GM21447 (cell line): ENCODE measurements around the gene EPHB3.
"Not testable (repeated sequence)": the region's sequence is repeated elsewhere in the genome, so short reads cannot be mapped to it uniquely, and the experiment has no call there.

Source experiments
- ATAC-seq: cut with Tn5 transposase; IDR thresholded peaks from one replicate; pipeline ENCODE4 v1.9.1; 2021; ENCODE audit not compliant: unreplicated experiment

Gene EPHB3

DNA sequence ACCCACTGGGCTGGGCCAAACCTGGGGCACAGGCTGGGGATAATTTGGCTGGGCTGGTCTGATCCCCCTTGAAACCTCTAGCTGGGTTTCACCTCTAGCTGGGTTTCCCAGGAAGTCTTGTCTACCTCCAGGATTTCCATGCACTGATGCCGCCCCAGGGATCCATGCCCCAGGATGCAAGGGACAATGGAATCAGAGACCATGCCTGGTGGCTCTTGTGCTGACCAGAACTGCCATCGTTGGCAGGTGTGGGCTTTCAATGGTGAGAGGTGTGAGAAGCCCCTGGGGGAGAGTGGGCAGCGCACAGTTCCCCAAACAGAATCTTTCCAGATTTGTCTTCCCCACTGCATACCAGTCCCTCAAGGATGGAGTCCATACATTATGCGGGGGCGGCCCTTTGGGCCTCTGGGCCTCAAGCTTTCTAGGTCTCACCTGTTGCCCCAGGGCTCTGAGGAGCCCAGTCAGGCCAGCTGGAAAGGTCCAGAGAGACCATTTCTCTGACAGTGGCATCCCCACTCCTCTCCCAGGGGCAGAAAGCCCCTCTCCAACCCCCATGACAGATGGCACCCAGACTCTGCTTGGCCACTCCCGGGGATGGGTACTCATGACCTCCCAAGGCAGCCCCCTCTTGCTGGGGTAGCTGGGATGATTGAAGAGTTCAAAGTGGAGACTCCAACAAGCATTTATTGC is 35.4 kb downstream of the EPHB3 start:
- no peak for ATAC-seq

DNA sequence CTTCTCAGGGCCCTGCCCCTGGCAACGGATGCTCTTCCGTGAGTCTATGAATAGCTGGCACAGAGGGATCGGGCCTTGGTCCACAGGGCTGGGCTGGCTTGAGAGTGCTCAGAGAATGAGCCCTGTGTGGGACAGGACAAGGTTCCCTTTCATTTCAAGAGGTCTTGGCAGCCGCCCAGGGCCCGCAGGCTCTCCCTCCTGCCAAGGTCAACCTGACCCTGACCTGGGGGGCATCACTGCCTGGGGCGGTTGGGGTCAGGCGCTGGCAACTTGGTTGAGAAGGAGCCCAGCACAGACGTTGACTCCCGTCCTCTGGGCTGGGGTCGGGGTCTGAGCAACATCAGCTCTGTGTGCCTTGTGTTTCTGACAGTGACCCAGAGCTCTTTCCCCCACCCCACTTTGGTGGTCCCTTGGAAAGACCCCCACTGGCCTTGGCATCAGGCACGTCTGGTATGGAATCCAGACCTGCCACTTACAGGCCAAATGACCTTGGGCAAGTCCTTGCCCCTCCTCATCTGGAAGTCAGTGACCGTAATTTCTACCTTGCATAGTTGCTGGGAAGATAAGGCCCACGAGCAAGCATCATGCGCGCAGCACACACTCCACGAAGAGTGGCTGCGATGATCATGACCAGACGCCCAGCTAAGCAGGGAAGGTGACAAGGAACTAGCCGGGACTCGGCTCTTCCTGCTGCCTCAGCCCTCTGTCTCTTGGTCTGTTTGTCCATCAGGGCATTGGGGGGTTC is 36.4 kb downstream of the EPHB3 start:
- no peak for ATAC-seq

DNA sequence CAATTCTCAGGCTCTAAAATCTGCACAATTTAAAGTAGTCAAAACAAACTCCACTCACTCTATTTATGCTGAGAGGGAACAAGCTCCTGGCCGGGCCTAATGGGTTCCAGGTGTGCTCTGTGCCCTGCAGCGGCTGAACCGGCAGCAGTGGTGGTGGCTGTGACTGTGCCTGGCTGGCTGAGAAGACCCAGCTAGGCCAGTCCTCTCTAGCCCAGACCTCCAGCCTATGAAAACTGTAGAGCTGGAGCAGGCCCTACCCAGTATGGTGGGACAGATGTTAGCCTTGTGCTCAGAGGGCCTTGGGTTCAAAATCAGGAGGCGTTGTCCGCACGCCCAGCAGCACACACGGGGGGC is 37.0 kb downstream of the EPHB3 start:
- no peak for ATAC-seq

DNA sequence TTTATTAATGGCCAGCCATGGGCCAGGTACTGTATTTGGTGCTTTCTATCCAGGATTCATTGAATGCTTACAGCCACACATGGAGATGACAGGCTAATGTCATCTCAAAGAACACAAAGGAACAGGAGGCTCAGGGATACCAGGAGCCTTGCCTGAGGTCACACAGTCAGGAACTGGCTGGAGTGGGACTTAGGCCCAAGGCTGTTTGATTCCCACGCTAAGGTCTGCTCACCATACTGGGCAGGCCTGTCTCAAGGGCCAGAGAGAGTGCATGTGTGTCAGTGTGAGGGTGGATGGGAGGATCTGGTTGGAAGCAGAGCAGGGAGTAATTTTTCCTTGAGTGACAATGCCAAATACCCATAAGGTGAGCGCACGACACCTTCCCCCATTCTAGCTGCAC is 37.6 kb downstream of the EPHB3 start:
- ATAC-seq = no peak

DNA sequence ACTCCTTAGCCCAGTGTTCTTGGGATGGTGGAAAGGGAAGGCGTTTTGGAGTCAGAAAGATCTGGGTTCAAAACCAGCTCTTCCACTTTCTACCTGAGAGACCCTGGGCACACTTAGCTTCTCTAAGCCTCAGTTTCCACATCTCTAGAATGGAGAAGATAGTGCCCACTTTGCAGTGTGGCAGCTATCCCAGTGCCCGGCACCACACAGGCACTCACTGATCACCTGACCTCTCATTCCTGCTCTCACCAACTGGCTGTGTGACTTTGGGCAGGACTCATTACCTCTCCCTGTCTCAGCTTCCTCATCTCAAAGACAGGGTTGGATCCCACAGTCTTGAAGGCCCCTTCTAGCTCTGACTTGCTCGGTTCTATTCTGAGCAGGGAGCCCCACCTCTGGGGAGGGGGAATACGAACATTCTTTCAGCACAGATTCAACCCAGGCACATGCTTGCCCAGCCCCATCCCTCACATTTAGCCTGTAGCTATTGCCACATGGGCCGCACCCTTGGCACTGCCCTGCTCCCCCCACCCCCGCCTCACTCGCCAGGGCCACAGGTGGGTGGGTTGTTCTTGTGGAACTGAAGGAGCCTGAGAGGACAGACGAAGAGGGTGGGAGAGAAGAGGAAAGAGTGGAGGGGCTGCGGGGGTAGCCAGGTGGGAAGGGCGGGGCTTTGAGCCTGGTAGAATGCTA is 39.2 kb downstream of the EPHB3 start:
- no peak for ATAC-seq

DNA sequence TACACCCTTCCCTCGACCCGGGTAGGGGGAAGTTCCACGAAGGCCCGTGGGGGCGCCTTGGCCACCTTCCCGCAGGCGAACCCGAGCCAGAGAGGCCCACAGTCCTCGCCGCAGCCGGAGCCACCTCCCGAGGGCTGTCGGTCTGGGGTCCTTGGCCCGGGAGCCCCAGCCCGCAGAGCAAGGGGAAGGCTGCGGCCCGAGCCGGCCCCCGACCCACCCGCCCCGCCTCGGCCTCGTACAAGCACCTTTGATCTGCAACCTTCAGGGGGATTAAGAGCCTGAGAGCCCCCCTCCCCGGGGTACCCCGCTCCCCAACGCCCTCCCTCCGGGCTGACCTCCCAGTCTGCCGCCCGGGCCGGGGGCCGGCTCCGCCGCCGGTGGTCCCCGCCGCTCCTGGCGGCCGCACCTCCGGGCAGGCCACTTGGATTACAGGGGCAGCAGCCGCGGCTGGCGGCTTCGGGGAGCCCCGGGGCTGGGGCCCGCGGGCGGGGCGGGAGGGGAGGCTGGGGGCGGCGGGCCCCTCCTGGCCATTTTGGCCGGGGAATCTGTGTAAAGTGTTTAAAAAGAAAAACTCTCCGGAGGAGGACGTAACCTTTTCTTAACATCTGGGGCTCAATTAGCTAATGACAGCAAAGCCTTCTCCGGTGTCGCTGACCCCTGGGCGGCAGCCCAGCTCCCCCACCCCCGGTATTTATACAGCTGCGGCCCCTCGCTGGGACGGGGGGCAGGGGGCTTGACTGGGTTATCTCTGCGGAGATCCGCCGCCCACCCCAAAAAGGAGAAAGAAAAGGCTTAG is 40.2 kb downstream of the EPHB3 start:
- no peak for ATAC-seq

DNA sequence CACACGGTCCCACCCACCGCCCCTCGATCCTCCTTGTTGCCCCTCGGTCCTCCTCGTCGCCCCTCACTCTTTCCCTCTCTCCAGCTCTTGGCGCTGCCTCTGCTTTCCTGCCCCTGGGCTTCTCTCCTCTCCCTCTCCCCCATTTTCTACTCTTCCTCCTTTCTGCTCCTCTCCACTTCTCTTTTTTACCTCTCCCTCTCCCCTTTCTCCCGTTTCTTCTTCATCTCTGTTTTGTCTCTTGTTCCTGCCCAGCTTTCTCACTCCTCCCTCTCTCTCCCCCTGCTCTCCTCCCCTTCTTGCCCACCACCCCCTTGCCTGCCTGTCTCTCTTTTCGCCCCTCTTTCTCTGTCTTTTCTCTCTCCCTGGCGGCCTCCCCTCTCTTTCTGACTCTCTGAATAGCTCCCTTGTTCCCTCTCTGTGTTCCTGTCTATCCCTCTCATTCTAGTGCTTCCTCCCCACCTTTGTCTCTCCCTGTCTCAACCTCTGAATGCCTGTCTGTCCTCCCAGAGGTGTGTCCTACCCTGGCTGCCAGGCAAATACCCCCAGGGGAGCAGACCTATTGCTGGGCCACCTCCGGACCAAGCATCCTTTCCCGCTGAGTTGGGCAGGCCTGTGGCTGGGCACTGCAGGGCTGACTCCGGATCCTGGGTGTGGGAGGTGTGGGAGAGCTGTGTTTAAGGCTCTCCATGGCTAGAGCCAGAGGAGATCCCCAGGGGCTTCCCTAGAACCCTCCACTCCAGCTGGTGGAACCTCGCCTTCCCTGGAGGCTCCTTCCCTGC is 41.0 kb downstream of the EPHB3 start:
- no peak for ATAC-seq

DNA sequence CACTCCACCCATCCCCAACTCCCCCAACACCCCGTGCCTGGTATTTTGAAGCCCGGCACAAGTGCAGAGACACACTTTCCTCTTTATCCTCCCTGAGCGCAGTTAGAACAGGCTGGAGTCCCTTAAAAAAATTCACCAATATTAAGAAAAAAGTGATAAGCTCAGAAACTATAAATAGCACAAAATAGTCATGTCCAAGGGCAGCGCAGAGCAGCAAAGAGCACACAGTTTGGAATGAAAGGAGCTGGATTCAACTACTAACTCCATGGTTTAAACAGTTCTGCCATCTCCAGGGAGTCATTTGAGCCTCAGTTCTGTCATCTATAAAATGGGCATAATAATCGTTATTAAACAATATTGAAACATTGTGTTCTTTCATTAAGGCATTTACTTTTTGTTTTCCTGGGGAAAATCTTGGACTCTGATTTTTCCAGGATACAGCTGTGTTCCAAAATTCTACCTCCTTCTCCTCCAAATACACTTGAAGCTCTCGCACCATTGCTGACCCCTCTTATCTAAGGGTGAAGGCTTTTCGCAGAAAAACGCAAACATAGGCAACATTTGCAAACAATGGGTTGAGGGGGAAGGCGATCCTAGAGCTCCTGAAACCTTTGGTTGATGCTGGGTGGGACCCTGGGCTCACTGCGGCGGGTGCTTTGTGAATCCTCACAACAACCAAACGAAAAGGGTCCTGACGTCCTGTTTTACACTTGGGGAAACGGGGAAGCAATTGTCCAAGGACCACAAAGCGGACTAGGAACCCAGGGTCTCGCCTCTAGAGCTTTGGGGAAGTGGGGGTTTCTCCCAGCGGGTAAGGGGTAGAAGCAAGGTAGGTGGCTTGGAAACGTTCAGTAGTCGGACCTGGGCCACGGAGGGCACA is 41.8 kb downstream of the EPHB3 start:
- no peak for ATAC-seq

DNA sequence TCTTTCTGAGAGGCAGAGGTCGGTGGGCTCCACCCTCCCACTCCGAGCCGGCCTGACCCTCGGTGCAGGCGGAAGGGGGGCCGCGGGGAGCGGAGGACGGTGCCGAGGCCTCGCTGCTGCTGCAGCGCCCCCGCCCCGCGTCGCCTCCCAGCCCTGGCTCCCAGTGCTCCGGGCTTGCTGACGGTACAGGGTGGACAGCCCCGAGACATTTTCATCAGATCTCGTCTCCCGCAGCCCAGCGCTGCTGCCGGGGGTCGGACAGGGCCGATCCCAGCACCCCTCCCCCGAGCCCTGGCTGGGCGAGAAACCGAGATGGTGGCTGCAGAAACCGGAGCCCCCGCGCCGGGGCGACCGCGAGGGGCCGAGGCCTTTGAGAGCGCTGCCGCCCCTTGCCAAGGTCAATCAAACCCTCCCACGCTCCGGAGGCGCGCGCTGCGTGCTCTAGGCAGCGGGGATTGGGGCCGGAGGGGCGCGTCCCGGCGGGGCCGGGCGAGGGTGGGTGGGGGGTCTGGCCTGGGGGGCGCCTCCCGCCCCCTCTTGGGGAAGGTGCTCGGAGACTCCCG is 42.5 kb downstream of the EPHB3 start:
- ATAC-seq = no peak

DNA sequence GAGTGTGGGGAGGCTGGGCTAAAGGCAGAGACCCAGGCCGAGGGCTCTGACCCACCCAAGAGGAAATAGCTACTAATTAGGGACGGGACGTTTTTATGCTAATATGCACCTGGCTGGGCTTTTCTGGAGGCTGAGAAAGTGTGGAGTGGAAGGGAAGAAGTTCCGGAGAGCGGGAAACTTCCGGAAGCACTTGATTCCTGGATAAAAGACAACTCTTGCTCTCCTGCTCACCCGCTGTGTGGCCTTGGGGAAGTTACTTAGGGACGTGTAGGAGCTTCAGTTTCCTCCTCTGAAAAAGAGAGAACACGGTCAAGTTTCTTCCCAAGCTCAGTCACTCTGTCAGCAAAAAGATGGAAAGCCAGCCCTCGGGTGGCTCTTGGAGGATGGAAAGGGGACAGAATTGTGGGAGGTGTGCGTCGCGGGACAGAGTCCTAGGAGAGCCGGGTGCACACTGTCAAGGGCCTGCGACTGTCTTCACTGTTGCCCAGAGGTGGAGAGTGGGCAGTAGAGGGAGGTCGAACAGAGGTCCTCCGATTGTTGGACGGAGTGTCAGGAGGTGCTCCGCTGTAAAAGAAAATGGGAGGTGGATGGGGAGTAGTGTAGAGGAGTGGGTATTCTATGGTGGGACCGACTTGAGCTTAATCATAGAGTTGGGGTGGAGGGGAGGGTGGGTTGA is 43.2 kb downstream of the EPHB3 start:
- no peak for ATAC-seq

DNA sequence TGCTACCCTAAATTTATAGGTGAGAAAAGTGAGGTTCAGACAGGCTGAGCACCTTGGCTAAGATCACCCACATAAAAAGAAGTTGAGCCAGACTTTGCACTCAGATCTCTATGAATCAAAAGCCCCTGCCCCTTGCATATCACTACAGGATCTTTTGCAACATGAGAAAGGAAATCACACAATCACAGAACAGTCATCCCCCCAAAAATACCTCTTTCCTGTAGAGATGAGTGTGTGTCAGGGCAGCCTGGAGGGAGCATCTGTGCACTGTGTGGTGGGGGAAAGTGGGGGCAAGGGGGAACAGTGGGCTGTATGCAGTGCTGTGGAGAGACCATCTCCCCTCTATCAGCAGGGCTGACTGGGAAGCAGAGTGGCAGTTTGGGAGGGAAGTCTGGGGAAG is 46.6 kb downstream of the EPHB3 start:
- no peak for ATAC-seq

DNA sequence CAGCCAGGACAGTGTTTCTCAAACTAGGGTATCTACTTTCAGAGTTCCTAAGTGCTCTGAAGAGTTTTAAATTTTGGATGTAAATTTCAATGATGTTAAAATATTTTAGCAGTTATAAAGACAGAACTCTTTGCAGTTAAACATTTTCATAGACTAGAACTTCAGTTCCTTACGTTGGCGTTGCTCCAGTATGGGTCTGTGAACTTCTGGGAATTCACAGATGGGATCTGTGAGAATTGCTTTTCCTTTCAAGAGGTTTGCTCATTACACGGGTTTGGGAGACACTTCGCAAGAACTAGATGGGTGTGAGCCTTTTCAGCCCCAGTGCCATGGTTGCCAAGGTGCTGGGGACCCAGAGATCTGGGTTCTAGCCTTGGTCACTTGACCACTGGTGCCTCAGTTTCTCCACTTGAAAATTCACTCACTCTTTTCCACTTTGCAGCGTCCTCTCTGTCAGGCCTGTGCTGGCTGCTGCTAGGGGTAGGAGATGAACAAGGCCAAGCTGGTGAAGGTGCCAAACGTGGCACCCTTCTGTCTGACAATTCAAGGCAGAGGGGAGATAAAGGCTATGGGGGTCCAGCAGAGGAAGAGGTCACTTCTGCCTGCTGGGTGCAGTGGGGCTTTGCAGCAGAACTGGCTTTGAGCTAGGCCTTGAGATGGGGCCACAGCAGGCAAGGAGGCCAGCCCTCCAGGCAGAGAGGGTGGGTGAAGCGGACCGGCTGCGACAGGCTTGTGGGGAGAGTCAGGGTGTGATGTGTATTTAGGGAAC is 48.1 kb downstream of the EPHB3 start:
- ATAC-seq = no peak

DNA sequence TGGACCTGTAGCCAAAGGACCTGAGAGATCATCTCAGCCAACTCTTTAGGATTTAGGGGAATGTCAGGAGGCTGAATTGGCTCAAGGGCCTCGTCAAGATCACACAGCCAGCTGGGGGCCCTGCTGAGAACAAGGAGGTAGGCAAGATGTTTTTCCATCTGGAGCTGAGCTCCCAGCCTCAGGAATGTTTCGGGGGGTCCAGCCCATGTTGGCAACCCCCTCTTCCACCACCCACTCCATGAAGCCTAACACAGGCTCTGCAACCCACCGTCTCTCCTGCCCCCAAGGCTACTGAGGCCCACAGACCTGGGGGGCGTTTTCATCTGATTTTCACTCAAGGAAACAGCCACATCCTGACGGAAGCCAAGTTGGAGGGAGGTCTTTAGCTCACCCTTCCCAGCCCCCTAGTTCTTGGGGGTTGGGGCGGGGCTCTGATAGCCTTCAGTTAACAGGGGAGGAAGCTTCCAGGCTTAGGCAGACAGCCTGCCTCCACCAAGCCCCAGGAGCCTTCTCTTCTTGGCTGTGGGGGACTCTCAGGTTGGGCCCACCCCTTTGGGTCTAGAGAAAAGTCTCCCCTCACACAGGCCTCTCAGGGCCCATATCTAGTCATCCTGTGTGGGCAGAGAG is 48.8 kb downstream of the EPHB3 start:
- no peak for ATAC-seq

DNA sequence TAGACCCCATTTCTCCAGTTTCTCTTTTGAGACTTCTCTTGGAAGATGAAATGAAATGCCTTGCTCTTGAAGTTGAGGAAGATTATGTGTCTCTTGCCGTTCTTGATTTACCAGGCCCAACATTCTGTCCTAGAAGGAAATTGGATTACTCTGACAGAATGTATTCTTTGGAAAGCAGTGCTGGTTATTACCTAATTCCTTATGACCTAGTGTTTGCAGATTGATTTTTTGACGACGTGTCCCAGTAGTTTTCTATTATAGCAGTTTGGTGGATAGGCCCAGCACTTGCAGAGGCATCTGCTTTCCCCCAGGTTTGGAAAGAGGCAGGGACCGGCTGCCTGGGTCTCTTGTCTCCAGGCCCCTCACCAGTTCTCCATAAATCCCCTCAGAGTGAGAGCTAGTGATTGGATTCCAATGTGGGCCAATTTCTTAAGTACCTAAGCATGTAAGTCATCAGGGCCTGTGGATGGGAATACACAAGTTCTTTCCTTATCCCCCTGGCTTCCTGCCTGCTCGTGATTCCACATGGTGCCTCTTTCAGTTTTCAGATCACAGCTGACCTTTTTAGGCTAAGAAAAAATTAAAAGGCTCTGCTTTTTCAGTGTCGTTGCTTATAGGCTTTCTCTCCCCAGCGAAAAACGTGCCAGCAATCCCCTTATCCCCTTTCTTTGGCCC is 50.2 kb downstream of the EPHB3 start:
- ATAC-seq = no peak

DNA sequence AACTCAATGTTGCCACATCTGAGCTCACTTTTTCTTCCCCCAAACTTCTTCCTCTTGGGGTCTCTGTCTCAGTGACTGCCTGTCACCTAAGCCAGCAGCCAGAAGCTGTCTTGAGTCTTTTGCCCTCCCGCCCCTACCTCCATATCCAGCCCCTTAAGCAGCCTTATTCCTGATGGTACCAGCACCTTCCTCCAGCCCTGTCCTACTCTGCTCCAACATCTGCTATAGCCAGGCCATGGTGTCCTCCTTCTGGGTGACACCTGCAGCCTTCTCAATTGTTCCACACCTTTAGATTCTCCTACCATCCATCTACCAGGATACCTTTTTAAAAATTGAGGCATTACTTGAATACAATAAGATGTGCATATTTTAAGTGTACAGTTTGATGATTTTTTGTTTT is 53.8 kb downstream of the EPHB3 start:
- no peak for ATAC-seq

DNA sequence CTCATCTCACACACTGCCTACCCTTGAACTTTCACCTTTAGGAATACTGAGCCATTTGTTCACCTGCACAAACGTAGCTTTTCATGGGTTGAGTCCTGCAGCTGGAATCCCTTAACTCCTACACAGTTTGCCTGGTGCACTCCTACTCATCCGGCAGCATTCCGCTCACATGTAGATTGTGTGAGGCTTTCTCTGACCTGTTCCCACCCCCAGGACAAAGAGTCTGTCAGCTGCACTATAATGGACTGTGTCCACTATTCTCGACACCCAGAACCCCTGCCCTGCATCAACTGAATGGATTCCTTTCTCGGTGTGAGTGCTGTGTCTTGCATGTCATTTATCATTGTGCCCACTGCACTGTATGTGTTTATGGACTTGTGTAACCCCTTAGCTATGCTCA is 54.9 kb downstream of the EPHB3 start:
- ATAC-seq = no peak

DNA sequence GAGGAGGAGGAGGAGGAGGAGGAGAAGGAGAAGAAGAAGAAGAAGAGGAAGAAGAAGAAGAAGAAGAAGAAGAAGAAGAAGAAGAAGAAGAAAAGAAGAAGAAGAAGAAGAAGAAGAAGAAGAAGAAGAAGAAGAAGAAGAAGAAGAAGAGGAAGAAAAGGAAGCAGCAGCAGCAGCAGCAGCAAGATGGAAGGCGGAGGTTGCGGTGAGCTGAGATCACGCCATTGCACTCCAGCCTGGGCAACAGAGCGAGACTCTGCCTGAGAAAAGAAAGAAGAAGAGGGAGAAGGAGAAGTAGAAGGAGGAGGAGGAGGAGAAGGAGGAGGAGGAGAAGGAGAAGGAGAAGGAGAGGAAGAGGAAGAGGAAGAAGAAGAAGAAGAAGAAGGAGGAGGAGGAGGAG is 55.7 kb downstream of the EPHB3 start:
- not testable (repeated sequence) for ATAC-seq
